HG02943 (cell line): ENCODE data around the gene ELL.

Experiments
- ATAC-seq: cut with Tn5 transposase; IDR thresholded peaks from one replicate; pipeline ENCODE4 v1.9.1; 2021; ENCODE audit warnings: mild to moderate bottlenecking, low read depth, moderate library complexity; ENCODE audit not compliant: unreplicated experiment

ELL gene

GRCh38 chr19:18427080-18427742 lies 94.7 kb downstream of the ELL start:
- no peak for ATAC-seq

- ATAC-seq: no peak
Observed at GRCh38 chr19:18426416-18426767, 95.5 kb downstream of the ELL start.

GRCh38 chr19:18425515-18426415 lies 96.1 kb downstream of the ELL start:
- no peak for ATAC-seq

GRCh38 chr19:18424890-18425514 lies 96.9 kb downstream of the ELL start:
- ATAC-seq: no peak

GRCh38 chr19:18424122-18424889 lies 97.6 kb downstream of the ELL start:
- ATAC-seq: no peak

GRCh38 chr19:18423258-18424020 lies 98.4 kb downstream of the ELL start:
- no peak for ATAC-seq

GRCh38 chr19:18422530-18423191 lies 99.2 kb downstream of the ELL start:
- no peak for ATAC-seq

GRCh38 chr19:18421371-18421959 lies 100.4 kb downstream of the ELL start:
- ATAC-seq: no peak

- ATAC-seq: no peak
Observed at GRCh38 chr19:18420930-18421329, 100.9 kb downstream of the ELL start.

- no peak for ATAC-seq
Observed at GRCh38 chr19:18419699-18420460, 102.0 kb downstream of the ELL start.

GRCh38 chr19:18419195-18419698 lies 102.6 kb downstream of the ELL start, which contains the start of gene SSBP4:
Gene SSBP4 (plus strand): TSS chr19:18419398. CDS start chr19:18419649, 251 bp downstream.
- no peak for ATAC-seq

GRCh38 chr19:18418483-18419194 lies 103.2 kb downstream of the ELL start:
- ATAC-seq: no peak

- no peak for ATAC-seq
Observed at GRCh38 chr19:18418029-18418482, 103.8 kb downstream of the ELL start.

GRCh38 chr19:18417250-18418028 lies 104.4 kb downstream of the ELL start:
- no peak for ATAC-seq

- no peak for ATAC-seq
Observed at GRCh38 chr19:18416778-18417249, 105.1 kb downstream of the ELL start.

GRCh38 chr19:18415178-18415867 lies 106.5 kb downstream of the ELL start:
- no peak for ATAC-seq
